HG03565 (cell line): ENCODE measurements around the gene SLC39A11.
"Not testable (repeated sequence)": the region's sequence is repeated elsewhere in the genome, so short reads cannot be mapped to it uniquely, and the experiment has no call there.

ENCODE experiments used
- ATAC-seq: cut with Tn5 transposase; IDR thresholded peaks from one replicate; pipeline ENCODE4 v1.9.1; 2021; ENCODE audit warnings: mild to moderate bottlenecking, moderate library complexity; ENCODE audit not compliant: unreplicated experiment

SLC39A11 gene

DNA sequence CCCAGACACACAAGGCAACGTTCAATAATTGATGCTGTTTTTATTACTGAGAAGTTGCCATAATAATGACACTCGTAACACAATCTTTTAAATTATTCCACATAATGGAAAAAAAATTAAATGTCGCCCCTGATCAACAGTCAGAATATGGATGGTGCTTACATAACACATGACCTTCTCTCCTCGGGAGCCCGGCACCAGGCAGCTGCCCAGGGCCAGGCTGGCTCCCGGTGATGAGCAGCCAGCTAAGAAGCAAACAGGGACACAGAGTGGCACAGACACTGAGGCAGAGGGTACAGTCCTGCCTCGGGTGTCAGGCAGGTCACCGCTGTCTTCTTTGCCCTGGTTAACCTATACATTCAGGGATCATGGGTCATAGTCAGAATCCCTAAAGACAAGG is 137.9 kb downstream of the SLC39A11 start:
- no peak for ATAC-seq

- no peak for ATAC-seq
These were observed 138.9 kb downstream of the SLC39A11 start for GRCh38 chr17:72953621-72954020.

DNA sequence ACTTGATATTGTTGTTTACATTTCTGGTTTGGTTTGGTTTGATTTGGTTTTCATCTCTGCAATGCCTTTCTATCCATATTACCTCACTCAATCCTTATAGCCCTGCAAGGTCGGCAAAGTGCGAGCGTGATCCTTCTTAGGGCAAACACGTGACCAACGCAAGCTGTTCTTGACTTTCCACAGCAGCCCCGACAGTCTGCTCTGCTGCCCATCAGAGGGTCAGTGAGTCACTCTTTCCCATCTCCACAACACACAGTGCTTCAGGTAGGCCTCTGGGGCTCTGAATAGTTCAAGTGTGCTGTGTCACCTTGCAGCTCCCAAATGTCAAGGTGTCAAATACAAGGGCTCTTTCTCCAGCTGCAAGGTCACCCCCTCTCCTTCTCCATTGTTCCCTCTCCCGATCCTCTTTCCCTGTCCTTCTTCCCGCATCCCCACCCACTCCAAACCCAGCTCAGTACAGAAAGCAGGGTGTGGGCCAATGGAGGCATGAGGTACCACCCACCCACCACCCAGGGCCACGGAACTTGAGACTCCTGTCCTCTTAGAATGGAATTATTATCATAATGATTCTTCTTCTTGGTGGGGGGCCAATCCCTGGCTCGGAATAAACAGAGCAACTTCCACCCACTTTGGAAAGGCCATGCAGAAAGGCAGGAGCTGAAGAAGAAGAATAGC is 139.7 kb downstream of the SLC39A11 start:
- no peak for ATAC-seq

- ATAC-seq, result no peak
These were observed 140.3 kb downstream of the SLC39A11 start for GRCh38 chr17:72952220-72952619.

DNA sequence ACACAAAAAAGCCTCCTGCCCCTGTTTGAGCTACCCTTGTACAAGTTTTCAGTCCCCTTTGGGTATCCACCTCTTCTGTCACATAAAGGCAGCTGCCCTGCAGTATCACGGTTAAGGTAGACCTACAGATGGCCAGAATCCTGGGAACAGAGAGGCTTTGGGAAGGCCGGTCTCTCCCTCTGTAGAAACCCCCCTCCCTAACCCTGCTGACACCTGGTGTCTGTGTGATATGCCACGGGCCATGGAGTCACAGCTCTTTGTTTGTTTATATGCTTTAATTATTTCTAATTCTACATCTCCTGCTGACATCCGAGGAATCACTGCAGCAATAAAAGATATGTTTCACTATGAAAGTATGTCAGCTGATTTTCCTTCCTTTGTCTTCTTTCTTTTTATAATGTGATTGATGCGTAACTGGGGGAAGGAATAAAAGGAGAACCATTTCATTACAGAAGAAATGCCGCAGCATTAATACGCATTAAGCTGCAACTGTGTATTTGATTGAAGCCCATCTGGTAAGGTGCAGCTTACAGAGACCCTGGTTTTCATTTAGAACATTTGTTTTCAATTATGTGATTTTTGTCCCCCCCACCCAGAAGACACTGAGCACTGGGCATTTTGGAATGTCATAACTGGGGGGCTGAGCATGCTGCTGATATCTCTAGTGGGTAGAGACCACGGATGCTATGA is 142.1 kb downstream of the SLC39A11 start:
- no peak for ATAC-seq

GRCh38 chr17:72948115-72948514 is 144.4 kb downstream of the SLC39A11 start:
- no peak for ATAC-seq

DNA sequence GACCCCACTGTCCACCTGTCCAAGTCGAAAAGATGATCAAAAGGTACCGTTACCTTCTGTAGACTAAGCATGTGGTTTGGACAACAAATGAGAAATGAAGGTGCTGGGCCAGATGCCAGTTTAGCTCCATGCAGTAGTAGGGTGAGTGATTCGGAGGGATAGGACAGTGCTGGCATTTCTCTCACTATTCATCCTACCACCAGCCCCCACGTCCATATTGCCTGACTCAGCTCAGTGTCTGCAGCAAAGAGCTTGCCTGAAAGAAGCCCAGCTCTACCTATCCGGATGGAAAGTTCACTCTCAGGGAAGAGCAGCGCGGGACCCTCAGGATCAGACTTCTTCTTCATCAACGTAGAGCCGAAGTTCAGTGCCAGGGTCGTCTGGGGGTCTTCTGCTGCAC is 145.0 kb downstream of the SLC39A11 start:
- no peak for ATAC-seq

- ATAC-seq, result no peak
These were observed 145.8 kb downstream of the SLC39A11 start for GRCh38 chr17:72946696-72947095.

DNA sequence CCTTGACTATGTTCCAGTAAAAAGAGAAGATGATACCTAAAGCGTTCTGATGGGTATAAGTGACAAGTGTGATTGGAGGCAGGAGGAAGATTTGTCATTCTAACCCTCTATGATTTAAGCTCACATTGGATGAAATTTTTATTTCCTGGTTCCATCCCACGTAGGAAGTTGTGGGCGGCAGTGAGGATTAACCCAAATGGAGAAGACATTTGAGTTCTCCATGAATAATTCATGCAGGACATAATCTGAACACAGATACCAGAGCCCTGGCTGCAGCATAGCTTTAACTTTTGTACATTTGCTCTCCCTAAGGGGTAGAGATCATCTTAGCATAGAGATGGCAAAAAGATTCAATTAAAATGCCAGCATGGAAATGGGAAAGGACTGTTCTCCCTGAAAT is 146.3 kb downstream of the SLC39A11 start:
- ATAC-seq, result no peak

DNA sequence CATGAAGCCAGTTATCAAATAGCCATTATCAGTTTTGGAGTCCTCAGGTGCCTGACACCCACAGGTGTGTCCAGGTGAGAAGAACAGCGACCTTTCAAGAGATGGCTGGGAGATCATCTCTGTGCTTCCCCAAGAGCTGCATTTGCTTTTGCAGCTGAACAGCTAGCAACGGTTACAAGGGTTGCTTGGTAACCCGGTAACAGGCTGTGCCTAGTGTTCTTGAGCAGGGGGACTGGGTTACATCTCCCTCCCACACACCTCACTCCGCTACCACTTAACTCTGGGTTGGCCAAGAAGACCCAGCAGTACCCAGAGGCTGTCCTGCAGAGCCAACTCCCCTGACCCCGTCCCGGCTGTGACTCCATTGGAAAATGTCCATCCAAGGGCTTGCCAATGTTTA is 147.0 kb downstream of the SLC39A11 start:
- no peak for ATAC-seq

DNA sequence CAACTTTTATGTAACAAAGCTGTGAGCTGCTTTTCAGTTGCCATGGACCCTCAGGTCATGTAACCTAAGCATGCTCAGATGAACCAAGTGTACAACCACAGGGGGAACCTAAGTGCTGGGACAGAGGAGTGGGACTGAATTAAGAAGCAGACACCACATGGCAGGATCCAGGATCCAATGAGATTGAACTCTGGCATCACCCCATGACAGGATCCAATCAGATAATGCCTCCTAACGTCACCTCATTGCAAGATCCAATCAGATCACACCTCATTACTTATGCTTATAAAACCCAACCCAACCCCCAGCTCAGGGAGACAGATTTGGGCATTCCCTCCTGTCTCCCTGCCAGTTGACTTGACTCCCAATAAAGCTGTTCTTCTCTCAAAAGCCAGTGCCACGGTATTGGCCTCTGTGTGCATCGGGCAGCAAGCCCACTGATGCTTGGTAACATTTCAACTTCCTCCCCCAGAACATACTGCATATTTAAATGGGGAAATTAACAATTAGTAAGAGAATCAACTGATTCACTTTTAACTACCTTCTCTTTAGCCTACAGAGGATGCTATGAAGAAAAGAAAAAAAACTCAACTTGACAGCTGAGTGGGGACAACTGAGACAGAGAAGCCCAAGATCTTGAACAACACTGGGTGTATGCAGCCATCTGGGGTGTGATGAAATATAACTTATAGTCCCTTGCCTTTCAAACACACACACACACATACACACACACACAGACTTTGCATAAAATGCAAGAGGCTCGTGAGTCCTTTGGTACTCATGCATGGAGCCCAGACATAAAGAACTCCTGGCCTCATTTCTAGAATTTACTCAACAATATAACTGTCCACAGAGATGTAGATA is 148.4 kb downstream of the SLC39A11 start:
- ATAC-seq, result no peak

DNA sequence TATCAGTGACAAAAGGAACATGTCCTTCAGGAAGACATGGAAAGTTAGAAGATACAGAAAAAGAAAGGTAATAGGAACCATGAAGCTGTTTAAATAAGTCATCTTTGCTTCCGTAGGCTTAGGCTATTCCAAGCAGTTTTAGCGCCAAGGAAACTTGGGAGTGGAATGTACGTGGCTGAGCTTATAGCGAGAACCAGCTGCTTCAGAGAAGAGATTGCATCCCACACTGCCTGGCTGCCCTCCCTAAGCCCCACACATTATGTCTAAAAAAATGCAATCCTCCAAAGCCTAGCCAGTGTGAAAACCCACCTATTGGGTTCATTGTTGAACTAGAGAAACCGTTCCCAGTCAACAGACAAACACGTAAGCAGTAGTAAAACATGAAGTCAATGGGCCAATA is 149.9 kb downstream of the SLC39A11 start:
- ATAC-seq, result no peak

DNA sequence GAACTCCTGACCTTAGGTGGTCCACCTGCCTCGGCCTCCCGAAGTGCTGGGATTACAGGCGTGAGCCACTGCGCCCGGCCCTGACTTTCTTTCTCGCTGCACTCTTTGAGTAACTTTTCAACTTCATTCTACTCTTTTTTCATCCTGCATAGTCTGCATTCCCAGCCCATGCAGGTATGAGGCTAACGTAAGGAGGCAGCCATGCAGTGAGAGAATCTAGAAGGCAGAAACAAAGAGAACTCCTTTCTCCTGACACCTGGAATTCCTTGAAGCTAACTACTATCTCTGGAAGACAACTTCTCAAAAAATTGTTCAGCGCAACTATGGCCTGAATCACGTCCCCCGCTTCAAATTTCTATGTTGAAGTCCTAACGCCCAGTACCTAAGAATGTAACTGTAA is 152.0 kb downstream of the SLC39A11 start:
- ATAC-seq, result no peak

- ATAC-seq, result no peak
These were observed 154.0 kb downstream of the SLC39A11 start for GRCh38 chr17:72938482-72938881.

- no peak for ATAC-seq
These were observed 154.8 kb downstream of the SLC39A11 start for GRCh38 chr17:72937707-72938106.

GRCh38 chr17:72937254-72937653 is 155.2 kb downstream of the SLC39A11 start:
- ATAC-seq, result not testable (repeated sequence)

- ATAC-seq, result no peak
These were observed 156.5 kb downstream of the SLC39A11 start for GRCh38 chr17:72935984-72936383.

- ATAC-seq, result no peak
These were observed 157.6 kb downstream of the SLC39A11 start for GRCh38 chr17:72934927-72935326.

GRCh38 chr17:72931635-72932034 is 160.9 kb downstream of the SLC39A11 start:
- ATAC-seq, result no peak

GRCh38 chr17:72931163-72931562 is 161.3 kb downstream of the SLC39A11 start:
- no peak for ATAC-seq

DNA sequence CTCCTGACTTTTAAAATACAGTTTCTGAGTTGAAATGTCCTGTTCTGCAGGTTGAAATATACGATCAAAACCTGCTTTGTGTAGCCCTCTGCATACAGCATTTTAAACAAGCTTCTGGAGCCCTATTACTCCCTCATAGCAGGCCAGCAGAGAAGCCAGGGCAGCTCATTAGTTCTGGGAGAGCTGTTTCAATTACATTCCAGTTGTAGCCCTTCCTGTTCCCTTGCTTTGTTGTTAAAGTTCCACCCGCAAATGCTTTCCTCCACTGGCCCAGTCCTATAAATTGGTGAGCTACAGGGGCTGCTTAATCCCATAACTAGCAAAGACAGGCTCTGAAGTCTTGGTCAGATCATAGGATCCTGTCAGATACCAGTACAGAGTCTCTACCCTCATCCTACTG is 162.5 kb downstream of the SLC39A11 start:
- no peak for ATAC-seq
